HEK293 (cell line): Measurements from ENCODE around the gene HGF.

ENCODE experiments used
- AEBP2 ChIP-seq: fragments of 450-650 bp; formaldehyde crosslinking; IDR thresholded peaks from 2 replicates; pipeline ENCODE4 v1.5.1; 2016; ENCODE audit warnings: missing biosample characterization, missing genetic modification characterization, borderline replicate concordance
- CTCF ChIP-seq: fragments of 450-650 bp; formaldehyde crosslinking; IDR thresholded peaks from 2 replicates; pipeline ENCODE4 v1.5.1; 2016; ENCODE audit warnings: missing biosample characterization, missing genetic modification characterization
- PBX3 ChIP-seq: sonication (generic); formaldehyde crosslinking; IDR thresholded peaks from 2 replicates; pipeline ENCODE4 v1.8.1; 2022; ENCODE audit warnings: mild to moderate bottlenecking, moderate library complexity, missing genetic modification reagents
- PRDM10 ChIP-seq: fragments of 450-650 bp; formaldehyde crosslinking; IDR thresholded peaks from 2 replicates; pipeline ENCODE4 v1.5.1; 2016; ENCODE audit warnings: missing biosample characterization, missing genetic modification characterization
- REST ChIP-seq: fragments of 450-650 bp; formaldehyde crosslinking; IDR thresholded peaks from 2 replicates; pipeline ENCODE4 v1.5.1; 2016; ENCODE audit warnings: missing biosample characterization, missing genetic modification characterization
- TCF7L2 ChIP-seq: IDR thresholded peaks from 2 replicates; pipeline ENCODE4 v1.6.1; 2011; ENCODE audit warnings: low read depth, mild to moderate bottlenecking, inconsistent platforms, low read length, moderate library complexity, borderline replicate concordance
- ZBTB11 ChIP-seq: fragments of 450-650 bp; formaldehyde crosslinking; conservative IDR thresholded peaks from 2 replicates; pipeline ENCODE4 v1.5.1; 2016; ENCODE audit warnings: low read depth, missing biosample characterization, missing genetic modification characterization
- ZBTB49 ChIP-seq: fragments of 450-650 bp; formaldehyde crosslinking; IDR thresholded peaks from 2 replicates; pipeline ENCODE4 v1.5.1; 2016; ENCODE audit warnings: missing biosample characterization, missing genetic modification characterization, low read depth
- ZFHX2 ChIP-seq: fragments of 450-650 bp; formaldehyde crosslinking; conservative IDR thresholded peaks from 2 replicates; pipeline ENCODE4 v1.5.1; 2016; ENCODE audit warnings: missing biosample characterization, missing genetic modification characterization
- ZNF114 ChIP-seq: fragments of 450-650 bp; formaldehyde crosslinking; IDR thresholded peaks from 2 replicates; pipeline ENCODE4 v1.5.0; 2017; ENCODE audit warnings: missing biosample characterization, missing genetic modification characterization
- ZNF133 ChIP-seq: fragments of 450-650 bp; formaldehyde crosslinking; IDR thresholded peaks from 2 replicates; pipeline ENCODE4 v1.5.1; 2016; ENCODE audit warnings: missing biosample characterization, missing genetic modification characterization
- ZNF16 ChIP-seq: fragments of 450-650 bp; formaldehyde crosslinking; IDR thresholded peaks from 2 replicates; pipeline ENCODE4 v1.5.1; 2016; ENCODE audit warnings: low read depth, missing biosample characterization, missing genetic modification characterization
- ZNF2 ChIP-seq: fragments of 450-650 bp; formaldehyde crosslinking; IDR thresholded peaks from 2 replicates; pipeline ENCODE4 v1.5.1; 2016; ENCODE audit warnings: missing biosample characterization, missing genetic modification characterization
- ZNF239 ChIP-seq: fragments of 450-650 bp; formaldehyde crosslinking; IDR thresholded peaks from 2 replicates; pipeline ENCODE4 v1.5.1; 2016; ENCODE audit warnings: missing biosample characterization, missing genetic modification characterization
- ZNF449 ChIP-seq: fragments of 450-650 bp; formaldehyde crosslinking; IDR thresholded peaks from 2 replicates; pipeline ENCODE4 v1.5.1; 2017; ENCODE audit warnings: missing biosample characterization, mild to moderate bottlenecking, missing genetic modification characterization, moderate library complexity
- ZNF596 ChIP-seq: fragments of 450-650 bp; IDR thresholded peaks from 2 replicates; pipeline ENCODE4 v1.5.0; 2018; ENCODE audit warnings: missing biosample characterization, mild to moderate bottlenecking, missing genetic modification characterization, moderate library complexity
- ZNF600 ChIP-seq: fragments of 450-650 bp; formaldehyde crosslinking; IDR thresholded peaks from 2 replicates; pipeline ENCODE4 v1.5.1; 2016; ENCODE audit warnings: missing biosample characterization, missing genetic modification characterization
- ZNF623 ChIP-seq: fragments of 450-650 bp; formaldehyde crosslinking; IDR thresholded peaks from 2 replicates; pipeline ENCODE4 v1.5.1; 2016; ENCODE audit warnings: missing biosample characterization, missing genetic modification characterization

HGF gene

GRCh38 chr7:81692146-81692905, 77.5 kb downstream of the HGF start (continued):
- TF ChIP-seq PRDM10 (tag by site-specific recombination) (no peak), PBX3 (CRISPR knock-in tag) (no peak), ZNF114 (tag by site-specific recombination) (no peak), ZNF596 (tag by site-specific recombination) (no peak), ZBTB11 (tag by site-specific recombination) (no peak), ZNF600 (tag by site-specific recombination) (no peak), ZNF16 (tag by site-specific recombination) (no peak), CTCF (no peak), REST (no peak), ZFHX2 (peak; percentile 51), ZNF449 (tag by site-specific recombination) (no peak), ZNF2 (tag by site-specific recombination) (no peak), TCF7L2 (no peak), ZNF623 (tag by site-specific recombination) (no peak), ZNF239 (no peak), AEBP2 (tag by site-specific recombination) (no peak), ZNF133 (tag by site-specific recombination) (no peak), ZBTB49 (tag by site-specific recombination) (no peak)
